Upper lobe of left lung (tissue), 6 donors: ENCODE measurements around the gene SGCD. TPM values are rescaled to one million over a fixed set of nuclear protein-coding genes. Genes with fewer than 3 reads are reported as not detected.

Source experiments
- ATAC-seq, 2 donors: fragments of 200-7000 bp; cut with Tn5 transposase; one replicate each; pipeline ENCODE4 v1.9.1; 2022; ENCODE audit warnings: mild to moderate bottlenecking in 2 of 2, moderate library complexity in 2 of 2; ENCODE audit not compliant: low FRiP score in 2 of 2
- DNase-seq, 2 donors: peaks; one replicate each; pipeline ENCODE4 v3.0.0-alpha.2; 2019 to 2020
- H3K27ac ChIP-seq, 4 donors: fragments of 200-600 bp; sonication (generic); one replicate each; pipeline ENCODE4 v1.5.1; 2016 to 2019
- H3K27me3 ChIP-seq, 4 donors: fragments of 200-600 bp; sonication (generic); one replicate each; pipeline ENCODE4 v1.5.1; 2017 to 2019
- H3K36me3 ChIP-seq, 4 donors: fragments of 200-600 bp; sonication (generic); one replicate each; pipeline ENCODE4 v1.5.1; 2016 to 2019
- H3K4me1 ChIP-seq, 4 donors: fragments of 200-600 bp; sonication (generic); one replicate each; pipeline ENCODE4 v1.5.1; 2018 to 2019
- H3K4me3 ChIP-seq, 4 donors: fragments of 200-600 bp; sonication (generic); one replicate each; pipeline ENCODE4 v1.5.1; 2017 to 2019; ENCODE audit warnings: mild to moderate bottlenecking in 2 of 4, moderate library complexity in 1 of 4
- H3K9me3 ChIP-seq, 4 donors: fragments of 200-600 bp; sonication (generic); one replicate each; pipeline ENCODE4 v1.5.1; 2018 to 2019
- CTCF ChIP-seq, 6 experiments: fragments of 450-650 bp in 4 of 6; fragments of 200-600 bp in 2 of 6; sonication (generic) in 2 of 6; IDR thresholded peaks; one replicate each; pipeline ENCODE4 v1.5.1; 2016 to 2019; ENCODE audit warnings: antibody characterized with exemption in 6 of 6
- EP300 ChIP-seq, 4 donors: sonication (generic); formaldehyde crosslinking; IDR thresholded peaks; one replicate each; pipeline ENCODE4 v1.5.1; 2017; ENCODE audit warnings: antibody characterized with exemption in 4 of 4, control low read depth in 2 of 4
- POLR2A ChIP-seq, 4 donors: fragments of 450-650 bp; IDR thresholded peaks; one replicate each; pipeline ENCODE4 v1.5.1; 2016 to 2017; ENCODE audit warnings: antibody characterized with exemption in 4 of 4, mild to moderate bottlenecking in 2 of 4
- POLR2AphosphoS5 ChIP-seq, 2 donors: sonication (generic); formaldehyde crosslinking; IDR thresholded peaks; one replicate each; pipeline ENCODE4 v1.5.1; 2017; ENCODE audit warnings: antibody characterized with exemption in 2 of 2
- WGBS, 2 donors: methylation state at CpG; one replicate each; pipeline ENCODE4 v1.1.5; 2017 to 2018; 5-methylcytosine and 5-hydroxymethylcytosine counted together
- total RNA-seq, 6 donors: library from RNA; depleted of rRNA in 4 of 6; stranded (reverse); fragments of >200 nt in 4 of 6; gene quantifications; one replicate each; pipeline versions ENCODE4 v1.1.0 to v1.2.1, GENCODE V29; 2016 to 2021
- donor health status: DM: no; HTN: no; CAD: no; lungs with moderate emphysema.
- donor health status: DM: no; HTN: yes; CAD: no; lungs with severe emphysema.

Gene SGCD
- total RNA-seq, 6 donors from 2014 or later, result 1.0 to 7.8 (median 1.8) TPM

GRCh38 chr5:156420665-156421064 is 93.7 kb downstream of the SGCD start:
- Histone ChIP-seq H3K4me1 (no peaks in the 10 kb centered on the region), H3K9me3 (no peaks in the 10 kb centered on the region), H3K36me3 (no peaks in the 10 kb centered on the region), H3K27me3 (no peaks in the 10 kb centered on the region), H3K27ac (no peak overlapping the region), H3K4me3 (no peak overlapping the region)
- ATAC-seq, result no peak
- DNase-seq, result no peak
- WGBS, 2 donors, result 38 to 54% methylated on average over 1 of the region's 1 CpG
- TF ChIP-seq EP300 (IDR thresholded peaks at IDR 0.05) (no peak), POLR2AphosphoS5 (IDR thresholded peaks at IDR 0.05) (no peak), POLR2A (IDR thresholded peaks at IDR 0.05) (no peak)

- H3K9me3 ChIP-seq, result no peaks in the 10 kb centered on the region
- WGBS, 2 donors, result 71 to 72% methylated on average over 4 of the region's 4 CpGs
- ATAC-seq, result no peak
- TF ChIP-seq POLR2AphosphoS5 (IDR thresholded peaks at IDR 0.05) (no peak), POLR2A (IDR thresholded peaks at IDR 0.05) (no peak), CTCF (IDR thresholded peaks at IDR 0.05) (no peak), EP300 (IDR thresholded peaks at IDR 0.05) (no peak)
- no peaks in the 10 kb centered on the region for H3K36me3 ChIP-seq
- no peaks in the 10 kb centered on the region for H3K4me1 ChIP-seq
- no peak overlapping the region for H3K4me3 ChIP-seq
- no peak for DNase-seq
- no peak overlapping the region for H3K27ac ChIP-seq
- H3K27me3 ChIP-seq, result no peaks in the 10 kb centered on the region
Measured at GRCh38 chr5:156421798-156422197, 94.8 kb downstream of the SGCD start.

GRCh38 chr5:156423597-156423996 is 96.6 kb downstream of the SGCD start:
- no peak for TF ChIP-seq EP300 (IDR thresholded peaks at IDR 0.05)
- no peaks in the 10 kb centered on the region for H3K27me3 ChIP-seq
- no peaks in the 10 kb centered on the region for H3K36me3 ChIP-seq
- no peak overlapping the region for H3K4me3 ChIP-seq
- no peak overlapping the region for H3K27ac ChIP-seq
- no peaks in the 10 kb centered on the region for H3K4me1 ChIP-seq
- ATAC-seq (no peak), DNase-seq (no peak)
- no peaks in the 10 kb centered on the region for H3K9me3 ChIP-seq
- WGBS, 2 donors, result 56 to 59% methylated on average over 3 of the region's 3 CpGs

- Histone ChIP-seq H3K27me3 (no peaks in the 10 kb centered on the region), H3K36me3 (no peaks in the 10 kb centered on the region), H3K4me1 (no peaks in the 10 kb centered on the region), H3K9me3 (no peaks in the 10 kb centered on the region), H3K27ac (no peak overlapping the region), H3K4me3 (no peak overlapping the region)
- DNase-seq, result no peak
- WGBS, 2 donors, result 84 to 89% methylated on average over 4 of the region's 4 CpGs
- ATAC-seq, result no peak
- TF ChIP-seq POLR2A (IDR thresholded peaks at IDR 0.05) (no peak), EP300 (IDR thresholded peaks at IDR 0.05) (no peak), CTCF (IDR thresholded peaks at IDR 0.05) (no peak), POLR2AphosphoS5 (IDR thresholded peaks at IDR 0.05) (no peak)
Measured at GRCh38 chr5:156427315-156427714, 100.4 kb downstream of the SGCD start.

- TF ChIP-seq EP300 (IDR thresholded peaks at IDR 0.05) (no peak), POLR2A (IDR thresholded peaks at IDR 0.05) (no peak), POLR2AphosphoS5 (IDR thresholded peaks at IDR 0.05) (no peak), CTCF (IDR thresholded peaks at IDR 0.05) (no peak)
- no peaks in the 10 kb centered on the region for H3K4me1 ChIP-seq
- ATAC-seq (no peak), DNase-seq (no peak)
- no peaks in the 10 kb centered on the region for H3K36me3 ChIP-seq
- H3K27me3 ChIP-seq, result no peaks in the 10 kb centered on the region
- H3K4me3 ChIP-seq, result no peak overlapping the region
- no peaks in the 10 kb centered on the region for H3K9me3 ChIP-seq
- 91 to 93% methylated on average over 7 to 9 of the region's 9 CpGs for WGBS, 2 donors
- no peak overlapping the region for H3K27ac ChIP-seq
Measured at GRCh38 chr5:156431956-156432829, 105.2 kb downstream of the SGCD start.

GRCh38 chr5:156432830-156433105 is 105.8 kb downstream of the SGCD start:
- no peak for ATAC-seq
- H3K27me3 ChIP-seq, result no peaks in the 10 kb centered on the region
- H3K9me3 ChIP-seq, result no peaks in the 10 kb centered on the region
- no peak overlapping the region for H3K4me3 ChIP-seq
- TF ChIP-seq CTCF (IDR thresholded peaks at IDR 0.05), result no peak
- TF ChIP-seq POLR2AphosphoS5 (IDR thresholded peaks at IDR 0.05), result no peak
- TF ChIP-seq EP300 (IDR thresholded peaks at IDR 0.05), result no peak
- TF ChIP-seq POLR2A (IDR thresholded peaks at IDR 0.05), result no peak
- no peak for DNase-seq
- H3K36me3 ChIP-seq, result no peaks in the 10 kb centered on the region
- H3K4me1 ChIP-seq, result no peaks in the 10 kb centered on the region
- 83 to 94% methylated on average over 1 of the region's 1 CpG for WGBS, 2 donors
- no peak overlapping the region for H3K27ac ChIP-seq
